Body of pancreas (tissue), 4 donors: Measurements from ENCODE around the gene TRIM17.

ENCODE experiments used
- POLR2A ChIP-seq, 3 donors: fragments of 450-650 bp; IDR thresholded peaks; one replicate each; pipeline ENCODE4 v1.6.1; 2016; ENCODE audit warnings: antibody characterized with exemption in 3 of 3, mild to moderate bottlenecking in 2 of 3
- TF ChIP-seq, protein P1 (sequence below), 7 experiments: fragments of 450-650 bp in 4 of 7; fragments of 200-600 bp in 3 of 7; sonication (generic) in 3 of 7; IDR thresholded peaks; one replicate each; pipeline ENCODE4 v1.5.1; 2016 to 2019; ENCODE audit warnings: antibody characterized with exemption in 7 of 7

DNA sequence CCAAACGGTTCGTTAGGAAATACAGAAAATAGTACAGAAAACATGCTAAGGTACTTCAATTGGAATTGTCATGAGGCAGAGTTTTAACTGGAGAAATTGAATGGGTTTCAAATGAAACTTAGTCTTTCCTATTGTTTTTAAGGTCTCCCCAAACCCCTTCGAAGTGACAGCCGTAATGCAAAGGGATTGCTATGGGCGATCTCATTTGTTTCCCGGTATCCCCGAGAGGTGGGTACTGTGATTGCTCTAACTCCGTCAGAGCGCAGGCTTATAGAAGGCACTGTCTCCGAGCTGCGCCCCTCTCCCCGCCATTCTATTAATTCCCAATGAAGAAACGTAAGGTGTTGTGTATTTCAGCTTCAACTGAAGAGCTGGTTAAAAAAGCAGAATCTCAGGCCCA is 48.5 kb upstream of the TRIM17 start:
- TF ChIP-seq, protein P1, sequence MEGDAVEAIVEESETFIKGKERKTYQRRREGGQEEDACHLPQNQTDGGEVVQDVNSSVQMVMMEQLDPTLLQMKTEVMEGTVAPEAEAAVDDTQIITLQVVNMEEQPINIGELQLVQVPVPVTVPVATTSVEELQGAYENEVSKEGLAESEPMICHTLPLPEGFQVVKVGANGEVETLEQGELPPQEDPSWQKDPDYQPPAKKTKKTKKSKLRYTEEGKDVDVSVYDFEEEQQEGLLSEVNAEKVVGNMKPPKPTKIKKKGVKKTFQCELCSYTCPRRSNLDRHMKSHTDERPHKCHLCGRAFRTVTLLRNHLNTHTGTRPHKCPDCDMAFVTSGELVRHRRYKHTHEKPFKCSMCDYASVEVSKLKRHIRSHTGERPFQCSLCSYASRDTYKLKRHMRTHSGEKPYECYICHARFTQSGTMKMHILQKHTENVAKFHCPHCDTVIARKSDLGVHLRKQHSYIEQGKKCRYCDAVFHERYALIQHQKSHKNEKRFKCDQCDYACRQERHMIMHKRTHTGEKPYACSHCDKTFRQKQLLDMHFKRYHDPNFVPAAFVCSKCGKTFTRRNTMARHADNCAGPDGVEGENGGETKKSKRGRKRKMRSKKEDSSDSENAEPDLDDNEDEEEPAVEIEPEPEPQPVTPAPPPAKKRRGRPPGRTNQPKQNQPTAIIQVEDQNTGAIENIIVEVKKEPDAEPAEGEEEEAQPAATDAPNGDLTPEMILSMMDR (IDR thresholded peaks at IDR 0.05), result no peak
- TF ChIP-seq POLR2A (IDR thresholded peaks at IDR 0.05), result no peak
